Measurements from ENCODE around the gene CLCN1. TPM values are rescaled to one million over a fixed set of nuclear protein-coding genes. Genes with fewer than 3 reads are reported as not detected.

Gene CLCN1
- polyA plus RNA-seq, 3 donors = 0.04 to 0.76 (median 0.11) TPM

DNA sequence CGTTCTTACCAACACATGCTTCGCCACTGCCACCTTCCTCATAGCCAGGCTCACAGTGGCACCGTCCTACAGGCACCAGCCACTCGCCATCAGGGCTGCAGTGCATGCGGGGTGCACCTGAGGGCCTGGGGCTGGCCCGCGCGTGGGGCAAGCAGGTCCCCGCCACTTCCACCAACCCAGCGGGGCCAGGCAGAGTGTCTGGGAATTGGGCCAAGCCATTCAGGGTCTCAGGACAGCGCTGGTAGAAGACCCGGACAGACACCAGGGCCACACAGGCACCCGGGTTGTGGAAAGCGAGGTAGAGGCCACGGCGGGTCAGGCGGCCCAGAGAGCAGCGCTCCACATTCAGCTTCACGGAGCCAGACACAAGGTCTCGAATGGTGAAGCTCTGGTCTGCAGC lies 83.7 kb downstream of the CLCN1 start:
- H3K4me1 Mint-ChIP-seq = peaks cover 10% of the 10 kb centered on the region
- H3K4me3 ChIP-seq (replicated peaks in 1 of 3; ENCODE audit: low read depth in 2 of 3, low read length in 3 of 3) = no peak overlapping the region

DNA sequence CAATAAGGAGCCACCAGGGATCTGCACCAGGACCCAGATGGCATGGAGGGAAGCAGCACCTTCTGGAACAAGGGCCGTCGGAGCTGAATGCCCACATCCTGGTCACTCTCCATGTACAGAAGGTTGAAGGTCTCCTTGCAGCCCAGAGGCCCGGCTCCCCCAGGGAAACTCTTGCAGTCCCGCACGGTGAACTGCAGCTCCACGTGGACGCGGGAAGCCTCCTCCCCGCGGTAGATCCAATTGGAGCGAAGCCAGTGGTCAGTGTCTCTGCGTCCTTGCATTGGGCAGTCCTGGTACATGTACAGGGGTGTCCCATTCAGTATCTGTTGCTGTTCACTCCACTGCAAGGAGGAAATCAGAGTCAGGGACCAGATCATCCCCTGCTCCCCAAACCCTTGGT lies 85.4 kb downstream of the CLCN1 start:
- no peaks in the 10 kb centered on the region for H3K9me3 ChIP-seq (replicated peaks in 1 of 2; ENCODE audit: control insufficient read depth in 1 of 2, insufficient read depth in 1 of 2, low read length in 2 of 2)
- Mint-ChIP-seq H3K27ac (no peak overlapping the region), H3K9me3 (no peaks in the 10 kb centered on the region), H3K27me3 (ENCODE audit: low read depth in 3 of 3) (no peaks in the 10 kb centered on the region), H3K4me3 (no peak overlapping the region), H3K36me3 (peaks cover 20 to 34% of the 10 kb centered on the region in 2 donors), H3K4me1 (peaks cover 4% of the 10 kb centered on the region)
- DNase-seq = peak in 1 of 3 donors; percentile 2
- no peaks in the 10 kb centered on the region for H3K27me3 ChIP-seq (ENCODE audit: control insufficient read depth in 2 of 2, insufficient read depth in 2 of 2, low read length in 2 of 2)
- TF ChIP-seq, protein P1, sequence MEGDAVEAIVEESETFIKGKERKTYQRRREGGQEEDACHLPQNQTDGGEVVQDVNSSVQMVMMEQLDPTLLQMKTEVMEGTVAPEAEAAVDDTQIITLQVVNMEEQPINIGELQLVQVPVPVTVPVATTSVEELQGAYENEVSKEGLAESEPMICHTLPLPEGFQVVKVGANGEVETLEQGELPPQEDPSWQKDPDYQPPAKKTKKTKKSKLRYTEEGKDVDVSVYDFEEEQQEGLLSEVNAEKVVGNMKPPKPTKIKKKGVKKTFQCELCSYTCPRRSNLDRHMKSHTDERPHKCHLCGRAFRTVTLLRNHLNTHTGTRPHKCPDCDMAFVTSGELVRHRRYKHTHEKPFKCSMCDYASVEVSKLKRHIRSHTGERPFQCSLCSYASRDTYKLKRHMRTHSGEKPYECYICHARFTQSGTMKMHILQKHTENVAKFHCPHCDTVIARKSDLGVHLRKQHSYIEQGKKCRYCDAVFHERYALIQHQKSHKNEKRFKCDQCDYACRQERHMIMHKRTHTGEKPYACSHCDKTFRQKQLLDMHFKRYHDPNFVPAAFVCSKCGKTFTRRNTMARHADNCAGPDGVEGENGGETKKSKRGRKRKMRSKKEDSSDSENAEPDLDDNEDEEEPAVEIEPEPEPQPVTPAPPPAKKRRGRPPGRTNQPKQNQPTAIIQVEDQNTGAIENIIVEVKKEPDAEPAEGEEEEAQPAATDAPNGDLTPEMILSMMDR (IDR thresholded peaks at IDR 0.05) = no peak
- H3K27ac ChIP-seq (ENCODE audit: low read depth in 1 of 2, low read length in 2 of 2) = no peak overlapping the region
- H3K79me2 ChIP-seq (ENCODE audit: insufficient read depth, low read length) = no peaks in the 10 kb centered on the region
- H3K4me2 ChIP-seq (replicated peaks; ENCODE audit: extremely low read depth, low read length, poor library complexity, severe bottlenecking) = no peak overlapping the region
- no peak overlapping the region for H3K4me3 ChIP-seq (replicated peaks in 1 of 3; ENCODE audit: low read depth in 2 of 3, low read length in 3 of 3)
- H2AFZ ChIP-seq (ENCODE audit: insufficient read depth, low read depth, low read length, poor library complexity, severe bottlenecking) = no peak overlapping the region
- H3K4me1 ChIP-seq (ENCODE audit: control insufficient read depth in 1 of 2, insufficient read depth in 2 of 2, low read length in 2 of 2) = no peaks in the 10 kb centered on the region
- WGBS (ENCODE audit: insufficient coverage) = 98% methylated on average over 11 of the region's 12 CpGs
- H4K20me1 ChIP-seq (ENCODE audit: insufficient read depth, low read length) = no peaks in the 10 kb centered on the region
- no peaks in the 10 kb centered on the region for H3K36me3 ChIP-seq (replicated peaks in 1 of 2; ENCODE audit: control insufficient read depth in 1 of 2, insufficient read depth in 2 of 2, low read length in 2 of 2)
- no peak overlapping the region for H3K9ac ChIP-seq (ENCODE audit: insufficient read depth, low read length, poor library complexity, severe bottlenecking)
- intact Hi-C loops (cut with micrococcal nuclease) = loop anchor here in 1 of 2 donors (10.0 kb wide), 1 partner anchor 86 kb away; the partner anchor contains the start of gene CLCN1

More for the DNA sequence above, 83.7 kb downstream of the CLCN1 start:
- Mint-ChIP-seq H3K4me3 (no peak overlapping the region), H3K36me3 (peaks cover 20 to 38% of the 10 kb centered on the region in 2 donors), H3K27me3 (ENCODE audit: low read depth in 3 of 3) (no peaks in the 10 kb centered on the region), H3K27ac (no peak overlapping the region), H3K9me3 (no peaks in the 10 kb centered on the region)
- Histone ChIP-seq H3K4me2 (replicated peaks; ENCODE audit: extremely low read depth, low read length, poor library complexity, severe bottlenecking) (no peak overlapping the region), H3K9ac (ENCODE audit: insufficient read depth, low read length, poor library complexity, severe bottlenecking) (no peak overlapping the region), H4K20me1 (ENCODE audit: insufficient read depth, low read length) (peaks cover 10% of the 10 kb centered on the region), H3K27me3 (ENCODE audit: control insufficient read depth in 2 of 2, insufficient read depth in 2 of 2, low read length in 2 of 2) (no peaks in the 10 kb centered on the region), H2AFZ (ENCODE audit: insufficient read depth, low read depth, low read length, poor library complexity, severe bottlenecking) (no peak overlapping the region), H3K36me3 (replicated peaks in 1 of 2; ENCODE audit: control insufficient read depth in 1 of 2, insufficient read depth in 2 of 2, low read length in 2 of 2) (no peaks in the 10 kb centered on the region), H3K79me2 (ENCODE audit: insufficient read depth, low read length) (no peaks in the 10 kb centered on the region), H3K27ac (ENCODE audit: low read depth in 1 of 2, low read length in 2 of 2) (no peak overlapping the region), H3K4me1 (ENCODE audit: control insufficient read depth in 1 of 2, insufficient read depth in 2 of 2, low read length in 2 of 2) (peaks cover 5 to 12% of the 10 kb centered on the region in 2 donors), H3K9me3 (replicated peaks in 1 of 2; ENCODE audit: control insufficient read depth in 1 of 2, insufficient read depth in 1 of 2, low read length in 2 of 2) (no peaks in the 10 kb centered on the region)
- TF ChIP-seq, protein P1 (IDR thresholded peaks at IDR 0.05) = no peak
- WGBS (ENCODE audit: insufficient coverage) = 95% methylated on average over 16 of the region's 20 CpGs
- DNase-seq = no peak
- intact Hi-C loops (cut with micrococcal nuclease) = loop anchor here in 1 of 2 donors (10.0 kb wide), 1 partner anchor 85 kb away; the partner anchor contains the start of gene CLCN1

Small RNAs within 50 kb of the gene (small RNA-seq; reads per million reads assigned to genes)
- not detected for gene MIR6892 (ENCODE audit: insufficient read length, low read depth)
- gene RN7SL481P (ENCODE audit: insufficient read length, low read depth) = not detected
- gene RN7SL535P (ENCODE audit: insufficient read length, low read depth) = not detected

Other genes with a start within 250 kb of the CLCN1 start
- not detected for gene PIP, start 184.0 kb upstream of the CLCN1 start, polyA plus RNA-seq
- gene TAS2R39, start 132.7 kb upstream of the CLCN1 start, polyA plus RNA-seq = not detected
- under 1 TPM in 1 of 3 donors, not detected in 2; 0.54 TPM for gene TAS2R40, start 94.1 kb upstream of the CLCN1 start, polyA plus RNA-seq
- 100 to 1,000 TPM; 413 to 547 (median 427) TPM for gene GSTK1, start 52.7 kb upstream of the CLCN1 start, polyA plus RNA-seq
- gene TMEM139, start 31.2 kb upstream of the CLCN1 start, polyA plus RNA-seq = under 1 TPM in 1 of 3 donors, not detected in 2; 0.55 TPM
- 10 to 100 TPM in 2 of 3 donors, 1 to 10 TPM in 1; 7.9 to 30.2 (median 12.2) TPM for gene CASP2, start 27.8 kb upstream of the CLCN1 start, polyA plus RNA-seq
- under 1 TPM in 2 of 3 donors, not detected in 1; 0.69 to 0.72 TPM for gene FAM131B, start 46.6 kb downstream of the CLCN1 start, polyA plus RNA-seq
- 100 to 1,000 TPM; 198 to 417 (median 331) TPM for gene ZYX, start 65.2 kb downstream of the CLCN1 start, polyA plus RNA-seq
- gene EPHA1, start 92.7 kb downstream of the CLCN1 start, polyA plus RNA-seq = under 1 TPM in 2 of 3 donors, not detected in 1; 0.50 to 0.95 TPM
- gene TAS2R60, start 127.3 kb downstream of the CLCN1 start, polyA plus RNA-seq = under 1 TPM in 1 of 3 donors, not detected in 2; 0.35 TPM
- gene TAS2R41, start 161.8 kb downstream of the CLCN1 start, polyA plus RNA-seq = under 1 TPM in 1 of 3 donors, not detected in 2; 0.19 TPM